WTC11 (cell line): ENCODE data around the gene TEC. TPM values are rescaled to one million over a fixed set of nuclear protein-coding genes. Genes with fewer than 3 reads are reported as not detected.

Experiments used
- ATAC-seq: fragments of 200-7000 bp; cut with Tn5 transposase; 2 replicates; pipeline ENCODE4 v1.10.0; 2021; ENCODE audit warnings: mild to moderate bottlenecking, moderate library complexity
- CTCF ChIA-PET: fragments of 300-600 bp; sonication (Branson Sonifier 250); formaldehyde crosslinking; loops from one replicate; lab custom pipeline; 2021; ENCODE audit warnings: antibody characterized with exemption; lab: Charles Lee
- POLR2A ChIA-PET: fragments of 350-600 bp; sonication (Branson Sonifier 250); formaldehyde crosslinking; loops from one replicate; lab custom pipeline; 2021; ENCODE audit warnings: antibody characterized with exemption; lab: Charles Lee
- DNase-seq: peaks from one replicate; pipeline ENCODE4 v3.0.0; 2021; ENCODE audit warnings: low spot score
- H3K27ac Mint-ChIP-seq: 2 replicates; pipeline ENCODE4 v1.8.0; 2021; ENCODE audit warnings: mixed read lengths
- H3K27me3 Mint-ChIP-seq: 2 replicates; pipeline ENCODE4 v1.8.0; 2021; ENCODE audit warnings: low read depth, mild to moderate bottlenecking, moderate library complexity, mixed read lengths
- H3K36me3 Mint-ChIP-seq: 2 replicates; pipeline ENCODE4 v1.8.0; 2021; ENCODE audit warnings: mixed read lengths
- H3K4me1 Mint-ChIP-seq: 2 replicates; pipeline ENCODE4 v1.8.0; 2022; ENCODE audit warnings: mixed read lengths
- H3K4me3 Mint-ChIP-seq: 2 replicates; pipeline ENCODE4 v1.8.0; 2021; ENCODE audit warnings: mild to moderate bottlenecking, moderate library complexity, mixed read lengths
- H3K9me3 Mint-ChIP-seq: 2 replicates; pipeline ENCODE4 v1.8.0; 2021; ENCODE audit warnings: mixed read lengths
- CREM ChIP-seq: sonication (generic); formaldehyde crosslinking; IDR thresholded peaks from 2 replicates; pipeline ENCODE4 v1.8.1; 2022; ENCODE audit warnings: mild to moderate bottlenecking, missing genetic modification reagents, moderate library complexity
- KAT7 ChIP-seq: sonication (generic); formaldehyde crosslinking; IDR thresholded peaks from 2 replicates; pipeline ENCODE4 v1.8.1; 2023; ENCODE audit warnings: missing genetic modification reagents, mild to moderate bottlenecking, borderline replicate concordance
- NFE2L1 ChIP-seq: sonication (generic); formaldehyde crosslinking; IDR thresholded peaks from 2 replicates; pipeline ENCODE4 v1.8.1; 2023; ENCODE audit warnings: missing genetic modification reagents
- NFYB ChIP-seq: sonication (generic); formaldehyde crosslinking; conservative IDR thresholded peaks from 2 replicates; pipeline ENCODE4 v1.8.0; 2022; ENCODE audit warnings: low read depth, missing genetic modification reagents
- ZNF232 ChIP-seq: sonication (generic); formaldehyde crosslinking; IDR thresholded peaks from 2 replicates; pipeline ENCODE4 v1.8.0; 2022; ENCODE audit warnings: mild to moderate bottlenecking, missing genetic modification reagents
- ZNF396 ChIP-seq: fragments of 250-450 bp; sonication (Bioruptor Pico); IDR thresholded peaks from 2 replicates; pipeline ENCODE4 v1.8.0; 2021; ENCODE audit warnings: mild to moderate bottlenecking, moderate library complexity, borderline replicate concordance
- ZNF416 ChIP-seq: fragments of 250-450 bp; sonication (Bioruptor Pico); IDR thresholded peaks from 2 replicates; pipeline ENCODE4 v1.9.0; 2021; ENCODE audit warnings: mild to moderate bottlenecking, inconsistent platforms
- total RNA-seq: library from RNA; stranded (reverse); gene quantifications from 3 replicates; pipeline ENCODE4 v1.2.3, GENCODE V29; 2021
- TF ChIP-seq, protein P1 (sequence below): fragments of 250-450 bp; sonication (Bioruptor Pico); IDR thresholded peaks from 2 replicates; pipeline ENCODE4 v1.9.0; 2021; ENCODE audit warnings: mild to moderate bottlenecking
- TF ChIP-seq, protein P2 (sequence below): fragments of 250-450 bp; sonication (Bioruptor Pico); IDR thresholded peaks from 2 replicates; pipeline ENCODE4 v1.9.0; 2021; ENCODE audit warnings: mild to moderate bottlenecking, borderline replicate concordance
- TF ChIP-seq, protein P3 (sequence below): sonication (generic); formaldehyde crosslinking; IDR thresholded peaks from 2 replicates; pipeline ENCODE4 v1.8.1; 2022; ENCODE audit warnings: mild to moderate bottlenecking, moderate library complexity, missing genetic modification reagents
- TF ChIP-seq, protein P4 (sequence below): sonication (generic); formaldehyde crosslinking; IDR thresholded peaks from 2 replicates; pipeline ENCODE4 v1.8.0; 2022; ENCODE audit warnings: mild to moderate bottlenecking, missing genetic modification reagents
- TF ChIP-seq, protein P5 (sequence below): sonication (generic); formaldehyde crosslinking; IDR thresholded peaks from 2 replicates; pipeline ENCODE4 v1.8.0; 2022; ENCODE audit warnings: missing genetic modification reagents
- TF ChIP-seq, protein P6 (sequence below): fragments of 200-600 bp; IDR thresholded peaks from 2 replicates; pipeline ENCODE4 v1.8.0; 2022; ENCODE audit warnings: antibody characterized with exemption
- TF ChIP-seq, protein P7 (sequence below): sonication (generic); formaldehyde crosslinking; IDR thresholded peaks from 2 replicates; pipeline ENCODE4 v1.8.0; 2022; ENCODE audit warnings: mild to moderate bottlenecking, missing genetic modification reagents
- TF ChIP-seq, protein P8 (sequence below): sonication (generic); formaldehyde crosslinking; IDR thresholded peaks from 2 replicates; pipeline ENCODE4 v1.8.1; 2023; ENCODE audit warnings: mild to moderate bottlenecking, missing genetic modification reagents, borderline replicate concordance

Gene TEC
- total RNA-seq, 1 experiment from 2014 or later, result 8.8 TPM

DNA sequence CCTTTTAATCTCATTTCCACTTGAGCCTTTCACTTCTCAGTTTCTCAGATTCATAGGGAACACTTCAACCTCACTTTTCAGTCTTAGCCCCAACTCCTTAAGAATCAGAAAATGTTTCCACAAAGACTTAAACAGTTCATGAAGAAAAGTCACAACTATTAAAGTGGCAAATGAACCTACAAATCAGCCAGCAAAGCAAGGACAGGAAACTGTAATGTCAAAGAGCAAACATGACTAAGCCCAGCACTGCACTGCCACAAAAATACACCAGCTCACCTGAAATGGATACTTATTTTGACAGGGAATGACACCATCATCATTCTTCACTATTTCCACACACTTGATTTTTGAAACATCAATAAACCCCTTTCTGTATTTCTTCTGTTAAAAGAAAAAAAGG lies 93.8 kb downstream of the TEC start:
- peak overlapping the region; percentile 99 for H3K27ac Mint-ChIP-seq
- H3K4me3 Mint-ChIP-seq, result no peak overlapping the region
- no peak for DNase-seq
- ChIA-PET POLR2A (no interaction called here), CTCF (interaction anchor here (1.0 to 1.8 kb wide), 5 partner anchors 20 to 99 kb away, joined by 3 to 10 read pairs (median 5); no protein-coding TSS in a partner anchor)
- TF ChIP-seq, protein P1, sequence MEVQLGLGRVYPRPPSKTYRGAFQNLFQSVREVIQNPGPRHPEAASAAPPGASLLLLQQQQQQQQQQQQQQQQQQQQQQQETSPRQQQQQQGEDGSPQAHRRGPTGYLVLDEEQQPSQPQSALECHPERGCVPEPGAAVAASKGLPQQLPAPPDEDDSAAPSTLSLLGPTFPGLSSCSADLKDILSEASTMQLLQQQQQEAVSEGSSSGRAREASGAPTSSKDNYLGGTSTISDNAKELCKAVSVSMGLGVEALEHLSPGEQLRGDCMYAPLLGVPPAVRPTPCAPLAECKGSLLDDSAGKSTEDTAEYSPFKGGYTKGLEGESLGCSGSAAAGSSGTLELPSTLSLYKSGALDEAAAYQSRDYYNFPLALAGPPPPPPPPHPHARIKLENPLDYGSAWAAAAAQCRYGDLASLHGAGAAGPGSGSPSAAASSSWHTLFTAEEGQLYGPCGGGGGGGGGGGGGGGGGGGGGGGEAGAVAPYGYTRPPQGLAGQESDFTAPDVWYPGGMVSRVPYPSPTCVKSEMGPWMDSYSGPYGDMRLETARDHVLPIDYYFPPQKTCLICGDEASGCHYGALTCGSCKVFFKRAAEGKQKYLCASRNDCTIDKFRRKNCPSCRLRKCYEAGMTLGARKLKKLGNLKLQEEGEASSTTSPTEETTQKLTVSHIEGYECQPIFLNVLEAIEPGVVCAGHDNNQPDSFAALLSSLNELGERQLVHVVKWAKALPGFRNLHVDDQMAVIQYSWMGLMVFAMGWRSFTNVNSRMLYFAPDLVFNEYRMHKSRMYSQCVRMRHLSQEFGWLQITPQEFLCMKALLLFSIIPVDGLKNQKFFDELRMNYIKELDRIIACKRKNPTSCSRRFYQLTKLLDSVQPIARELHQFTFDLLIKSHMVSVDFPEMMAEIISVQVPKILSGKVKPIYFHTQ (CRISPR knock-in tag), result no peak
- TF ChIP-seq, protein P2, sequence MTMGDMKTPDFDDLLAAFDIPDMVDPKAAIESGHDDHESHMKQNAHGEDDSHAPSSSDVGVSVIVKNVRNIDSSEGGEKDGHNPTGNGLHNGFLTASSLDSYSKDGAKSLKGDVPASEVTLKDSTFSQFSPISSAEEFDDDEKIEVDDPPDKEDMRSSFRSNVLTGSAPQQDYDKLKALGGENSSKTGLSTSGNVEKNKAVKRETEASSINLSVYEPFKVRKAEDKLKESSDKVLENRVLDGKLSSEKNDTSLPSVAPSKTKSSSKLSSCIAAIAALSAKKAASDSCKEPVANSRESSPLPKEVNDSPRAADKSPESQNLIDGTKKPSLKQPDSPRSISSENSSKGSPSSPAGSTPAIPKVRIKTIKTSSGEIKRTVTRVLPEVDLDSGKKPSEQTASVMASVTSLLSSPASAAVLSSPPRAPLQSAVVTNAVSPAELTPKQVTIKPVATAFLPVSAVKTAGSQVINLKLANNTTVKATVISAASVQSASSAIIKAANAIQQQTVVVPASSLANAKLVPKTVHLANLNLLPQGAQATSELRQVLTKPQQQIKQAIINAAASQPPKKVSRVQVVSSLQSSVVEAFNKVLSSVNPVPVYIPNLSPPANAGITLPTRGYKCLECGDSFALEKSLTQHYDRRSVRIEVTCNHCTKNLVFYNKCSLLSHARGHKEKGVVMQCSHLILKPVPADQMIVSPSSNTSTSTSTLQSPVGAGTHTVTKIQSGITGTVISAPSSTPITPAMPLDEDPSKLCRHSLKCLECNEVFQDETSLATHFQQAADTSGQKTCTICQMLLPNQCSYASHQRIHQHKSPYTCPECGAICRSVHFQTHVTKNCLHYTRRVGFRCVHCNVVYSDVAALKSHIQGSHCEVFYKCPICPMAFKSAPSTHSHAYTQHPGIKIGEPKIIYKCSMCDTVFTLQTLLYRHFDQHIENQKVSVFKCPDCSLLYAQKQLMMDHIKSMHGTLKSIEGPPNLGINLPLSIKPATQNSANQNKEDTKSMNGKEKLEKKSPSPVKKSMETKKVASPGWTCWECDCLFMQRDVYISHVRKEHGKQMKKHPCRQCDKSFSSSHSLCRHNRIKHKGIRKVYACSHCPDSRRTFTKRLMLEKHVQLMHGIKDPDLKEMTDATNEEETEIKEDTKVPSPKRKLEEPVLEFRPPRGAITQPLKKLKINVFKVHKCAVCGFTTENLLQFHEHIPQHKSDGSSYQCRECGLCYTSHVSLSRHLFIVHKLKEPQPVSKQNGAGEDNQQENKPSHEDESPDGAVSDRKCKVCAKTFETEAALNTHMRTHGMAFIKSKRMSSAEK (CRISPR knock-in tag), result no peak
- TF ChIP-seq ZNF416 (CRISPR knock-in tag), result no peak
- TF ChIP-seq ZNF396 (CRISPR knock-in tag), result no peak
- TF ChIP-seq CREM (CRISPR knock-in tag), result no peak
- no peak for TF ChIP-seq NFE2L1 (CRISPR knock-in tag)
- TF ChIP-seq NFYB, result no peak
- H3K4me1 Mint-ChIP-seq, result peaks cover 83% of the 10 kb centered on the region
- H3K36me3 Mint-ChIP-seq, result peaks cover 11% of the 10 kb centered on the region
- H3K9me3 Mint-ChIP-seq, result peaks cover 10% of the 10 kb centered on the region; the same call in 1 of the 2 replicates
- no peak for ATAC-seq
- no peaks in the 10 kb centered on the region for H3K27me3 Mint-ChIP-seq

DNA sequence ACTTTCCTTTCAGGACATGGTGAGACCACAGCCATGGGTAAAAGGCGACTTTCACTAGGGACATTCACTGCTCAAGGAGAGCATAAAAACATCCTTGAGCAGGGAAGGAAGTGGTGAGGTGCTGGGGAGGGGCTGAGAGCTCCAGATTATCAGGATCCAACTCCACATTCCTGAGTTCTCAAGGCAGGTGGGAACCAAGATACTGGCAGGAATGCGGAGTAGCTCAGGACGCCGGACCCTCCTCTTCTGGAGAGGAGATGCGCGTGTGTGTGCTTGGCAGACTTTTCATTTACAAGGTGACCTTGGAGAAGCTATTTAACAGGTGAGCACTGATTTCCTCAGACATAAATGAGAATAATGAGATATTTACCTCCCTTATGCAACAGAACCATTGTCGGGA lies 94.3 kb downstream of the TEC start:
- Mint-ChIP-seq H3K9me3 (peaks cover 10% of the 10 kb centered on the region; the same call in 1 of the 2 replicates), H3K36me3 (peaks cover 13% of the 10 kb centered on the region), H3K27me3 (no peaks in the 10 kb centered on the region), H3K4me1 (peaks cover 79% of the 10 kb centered on the region), H3K27ac (peak overlapping the region; percentile 99), H3K4me3 (peak overlapping the region; percentile 16)
- ATAC-seq, result peak; percentile 96
- DNase-seq, result peak; percentile 63
- ChIA-PET CTCF (interaction anchor here (0.8 to 1.8 kb wide), 7 partner anchors 20 to 104 kb away, joined by 3 to 10 read pairs (median 5); no protein-coding TSS in a partner anchor), POLR2A (no interaction called here)
- TF ChIP-seq, protein P3, sequence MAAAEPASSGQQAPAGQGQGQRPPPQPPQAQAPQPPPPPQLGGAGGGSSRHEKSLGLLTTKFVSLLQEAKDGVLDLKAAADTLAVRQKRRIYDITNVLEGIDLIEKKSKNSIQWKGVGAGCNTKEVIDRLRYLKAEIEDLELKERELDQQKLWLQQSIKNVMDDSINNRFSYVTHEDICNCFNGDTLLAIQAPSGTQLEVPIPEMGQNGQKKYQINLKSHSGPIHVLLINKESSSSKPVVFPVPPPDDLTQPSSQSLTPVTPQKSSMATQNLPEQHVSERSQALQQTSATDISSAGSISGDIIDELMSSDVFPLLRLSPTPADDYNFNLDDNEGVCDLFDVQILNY (CRISPR knock-in tag), result no peak
- TF ChIP-seq, protein P4, sequence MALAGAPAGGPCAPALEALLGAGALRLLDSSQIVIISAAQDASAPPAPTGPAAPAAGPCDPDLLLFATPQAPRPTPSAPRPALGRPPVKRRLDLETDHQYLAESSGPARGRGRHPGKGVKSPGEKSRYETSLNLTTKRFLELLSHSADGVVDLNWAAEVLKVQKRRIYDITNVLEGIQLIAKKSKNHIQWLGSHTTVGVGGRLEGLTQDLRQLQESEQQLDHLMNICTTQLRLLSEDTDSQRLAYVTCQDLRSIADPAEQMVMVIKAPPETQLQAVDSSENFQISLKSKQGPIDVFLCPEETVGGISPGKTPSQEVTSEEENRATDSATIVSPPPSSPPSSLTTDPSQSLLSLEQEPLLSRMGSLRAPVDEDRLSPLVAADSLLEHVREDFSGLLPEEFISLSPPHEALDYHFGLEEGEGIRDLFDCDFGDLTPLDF (CRISPR knock-in tag), result no peak
- TF ChIP-seq, protein P5, sequence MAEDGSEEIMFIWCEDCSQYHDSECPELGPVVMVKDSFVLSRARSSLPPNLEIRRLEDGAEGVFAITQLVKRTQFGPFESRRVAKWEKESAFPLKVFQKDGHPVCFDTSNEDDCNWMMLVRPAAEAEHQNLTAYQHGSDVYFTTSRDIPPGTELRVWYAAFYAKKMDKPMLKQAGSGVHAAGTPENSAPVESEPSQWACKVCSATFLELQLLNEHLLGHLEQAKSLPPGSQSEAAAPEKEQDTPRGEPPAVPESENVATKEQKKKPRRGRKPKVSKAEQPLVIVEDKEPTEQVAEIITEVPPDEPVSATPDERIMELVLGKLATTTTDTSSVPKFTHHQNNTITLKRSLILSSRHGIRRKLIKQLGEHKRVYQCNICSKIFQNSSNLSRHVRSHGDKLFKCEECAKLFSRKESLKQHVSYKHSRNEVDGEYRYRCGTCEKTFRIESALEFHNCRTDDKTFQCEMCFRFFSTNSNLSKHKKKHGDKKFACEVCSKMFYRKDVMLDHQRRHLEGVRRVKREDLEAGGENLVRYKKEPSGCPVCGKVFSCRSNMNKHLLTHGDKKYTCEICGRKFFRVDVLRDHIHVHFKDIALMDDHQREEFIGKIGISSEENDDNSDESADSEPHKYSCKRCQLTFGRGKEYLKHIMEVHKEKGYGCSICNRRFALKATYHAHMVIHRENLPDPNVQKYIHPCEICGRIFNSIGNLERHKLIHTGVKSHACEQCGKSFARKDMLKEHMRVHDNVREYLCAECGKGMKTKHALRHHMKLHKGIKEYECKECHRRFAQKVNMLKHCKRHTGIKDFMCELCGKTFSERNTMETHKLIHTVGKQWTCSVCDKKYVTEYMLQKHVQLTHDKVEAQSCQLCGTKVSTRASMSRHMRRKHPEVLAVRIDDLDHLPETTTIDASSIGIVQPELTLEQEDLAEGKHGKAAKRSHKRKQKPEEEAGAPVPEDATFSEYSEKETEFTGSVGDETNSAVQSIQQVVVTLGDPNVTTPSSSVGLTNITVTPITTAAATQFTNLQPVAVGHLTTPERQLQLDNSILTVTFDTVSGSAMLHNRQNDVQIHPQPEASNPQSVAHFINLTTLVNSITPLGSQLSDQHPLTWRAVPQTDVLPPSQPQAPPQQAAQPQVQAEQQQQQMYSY (CRISPR knock-in tag), result peak; percentile 93
- TF ChIP-seq, protein P6, sequence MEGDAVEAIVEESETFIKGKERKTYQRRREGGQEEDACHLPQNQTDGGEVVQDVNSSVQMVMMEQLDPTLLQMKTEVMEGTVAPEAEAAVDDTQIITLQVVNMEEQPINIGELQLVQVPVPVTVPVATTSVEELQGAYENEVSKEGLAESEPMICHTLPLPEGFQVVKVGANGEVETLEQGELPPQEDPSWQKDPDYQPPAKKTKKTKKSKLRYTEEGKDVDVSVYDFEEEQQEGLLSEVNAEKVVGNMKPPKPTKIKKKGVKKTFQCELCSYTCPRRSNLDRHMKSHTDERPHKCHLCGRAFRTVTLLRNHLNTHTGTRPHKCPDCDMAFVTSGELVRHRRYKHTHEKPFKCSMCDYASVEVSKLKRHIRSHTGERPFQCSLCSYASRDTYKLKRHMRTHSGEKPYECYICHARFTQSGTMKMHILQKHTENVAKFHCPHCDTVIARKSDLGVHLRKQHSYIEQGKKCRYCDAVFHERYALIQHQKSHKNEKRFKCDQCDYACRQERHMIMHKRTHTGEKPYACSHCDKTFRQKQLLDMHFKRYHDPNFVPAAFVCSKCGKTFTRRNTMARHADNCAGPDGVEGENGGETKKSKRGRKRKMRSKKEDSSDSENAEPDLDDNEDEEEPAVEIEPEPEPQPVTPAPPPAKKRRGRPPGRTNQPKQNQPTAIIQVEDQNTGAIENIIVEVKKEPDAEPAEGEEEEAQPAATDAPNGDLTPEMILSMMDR, result no peak
- TF ChIP-seq KAT7 (CRISPR knock-in tag) (no peak), ZNF232 (no peak)
- TF ChIP-seq, protein P7, sequence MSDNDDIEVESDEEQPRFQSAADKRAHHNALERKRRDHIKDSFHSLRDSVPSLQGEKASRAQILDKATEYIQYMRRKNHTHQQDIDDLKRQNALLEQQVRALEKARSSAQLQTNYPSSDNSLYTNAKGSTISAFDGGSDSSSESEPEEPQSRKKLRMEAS (CRISPR knock-in tag), result peak; percentile 27; the same call in 1 of the 2 replicates
- TF ChIP-seq, protein P8, sequence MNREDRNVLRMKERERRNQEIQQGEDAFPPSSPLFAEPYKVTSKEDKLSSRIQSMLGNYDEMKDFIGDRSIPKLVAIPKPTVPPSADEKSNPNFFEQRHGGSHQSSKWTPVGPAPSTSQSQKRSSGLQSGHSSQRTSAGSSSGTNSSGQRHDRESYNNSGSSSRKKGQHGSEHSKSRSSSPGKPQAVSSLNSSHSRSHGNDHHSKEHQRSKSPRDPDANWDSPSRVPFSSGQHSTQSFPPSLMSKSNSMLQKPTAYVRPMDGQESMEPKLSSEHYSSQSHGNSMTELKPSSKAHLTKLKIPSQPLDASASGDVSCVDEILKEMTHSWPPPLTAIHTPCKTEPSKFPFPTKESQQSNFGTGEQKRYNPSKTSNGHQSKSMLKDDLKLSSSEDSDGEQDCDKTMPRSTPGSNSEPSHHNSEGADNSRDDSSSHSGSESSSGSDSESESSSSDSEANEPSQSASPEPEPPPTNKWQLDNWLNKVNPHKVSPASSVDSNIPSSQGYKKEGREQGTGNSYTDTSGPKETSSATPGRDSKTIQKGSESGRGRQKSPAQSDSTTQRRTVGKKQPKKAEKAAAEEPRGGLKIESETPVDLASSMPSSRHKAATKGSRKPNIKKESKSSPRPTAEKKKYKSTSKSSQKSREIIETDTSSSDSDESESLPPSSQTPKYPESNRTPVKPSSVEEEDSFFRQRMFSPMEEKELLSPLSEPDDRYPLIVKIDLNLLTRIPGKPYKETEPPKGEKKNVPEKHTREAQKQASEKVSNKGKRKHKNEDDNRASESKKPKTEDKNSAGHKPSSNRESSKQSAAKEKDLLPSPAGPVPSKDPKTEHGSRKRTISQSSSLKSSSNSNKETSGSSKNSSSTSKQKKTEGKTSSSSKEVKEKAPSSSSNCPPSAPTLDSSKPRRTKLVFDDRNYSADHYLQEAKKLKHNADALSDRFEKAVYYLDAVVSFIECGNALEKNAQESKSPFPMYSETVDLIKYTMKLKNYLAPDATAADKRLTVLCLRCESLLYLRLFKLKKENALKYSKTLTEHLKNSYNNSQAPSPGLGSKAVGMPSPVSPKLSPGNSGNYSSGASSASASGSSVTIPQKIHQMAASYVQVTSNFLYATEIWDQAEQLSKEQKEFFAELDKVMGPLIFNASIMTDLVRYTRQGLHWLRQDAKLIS (CRISPR knock-in tag), result no peak
